ENCODE measurements around the gene PCGF5. TPM values are rescaled to one million over a fixed set of nuclear protein-coding genes. Genes with fewer than 3 reads are reported as not detected.
"Not testable (repeated sequence)": the region's sequence is repeated elsewhere in the genome, so short reads cannot be mapped to it uniquely, and the experiment has no call there.

Gene PCGF5
- total RNA-seq, 1 donor from 2014 or later: 39.8 TPM

DNA sequence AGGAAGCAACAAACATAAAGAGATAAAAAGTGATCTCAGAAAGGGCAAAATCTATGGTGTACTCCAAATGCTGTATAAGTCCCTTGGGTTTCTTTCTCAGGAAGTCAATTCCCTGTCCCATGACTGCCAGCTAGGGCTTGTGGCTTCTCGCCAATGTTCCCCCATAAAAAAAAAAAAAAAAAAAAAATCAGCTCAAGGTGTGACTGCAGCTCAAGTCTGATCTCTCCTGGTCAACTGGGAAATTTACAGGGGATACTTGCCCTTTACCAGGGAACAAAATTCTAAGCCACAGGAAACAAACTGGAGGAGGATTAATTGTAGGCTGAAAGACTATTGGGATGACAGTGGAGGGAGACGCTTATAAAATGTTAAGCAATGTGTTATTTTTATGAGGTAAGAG lies 76.0 kb downstream of the PCGF5 start:
- TF ChIP-seq, protein P1, sequence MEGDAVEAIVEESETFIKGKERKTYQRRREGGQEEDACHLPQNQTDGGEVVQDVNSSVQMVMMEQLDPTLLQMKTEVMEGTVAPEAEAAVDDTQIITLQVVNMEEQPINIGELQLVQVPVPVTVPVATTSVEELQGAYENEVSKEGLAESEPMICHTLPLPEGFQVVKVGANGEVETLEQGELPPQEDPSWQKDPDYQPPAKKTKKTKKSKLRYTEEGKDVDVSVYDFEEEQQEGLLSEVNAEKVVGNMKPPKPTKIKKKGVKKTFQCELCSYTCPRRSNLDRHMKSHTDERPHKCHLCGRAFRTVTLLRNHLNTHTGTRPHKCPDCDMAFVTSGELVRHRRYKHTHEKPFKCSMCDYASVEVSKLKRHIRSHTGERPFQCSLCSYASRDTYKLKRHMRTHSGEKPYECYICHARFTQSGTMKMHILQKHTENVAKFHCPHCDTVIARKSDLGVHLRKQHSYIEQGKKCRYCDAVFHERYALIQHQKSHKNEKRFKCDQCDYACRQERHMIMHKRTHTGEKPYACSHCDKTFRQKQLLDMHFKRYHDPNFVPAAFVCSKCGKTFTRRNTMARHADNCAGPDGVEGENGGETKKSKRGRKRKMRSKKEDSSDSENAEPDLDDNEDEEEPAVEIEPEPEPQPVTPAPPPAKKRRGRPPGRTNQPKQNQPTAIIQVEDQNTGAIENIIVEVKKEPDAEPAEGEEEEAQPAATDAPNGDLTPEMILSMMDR (IDR thresholded peaks at IDR 0.05): no peak
- intact Hi-C loops (cut with DNase I): loop anchor here (5.0 to 10.0 kb wide), 3 partner anchors 86 to 616 kb away; no protein-coding TSS in a partner anchor
- no peak overlapping the region for H3K4me3 ChIP-seq
- no peaks in the 10 kb centered on the region for H3K9me3 ChIP-seq
- no peak overlapping the region for H3K27ac ChIP-seq
- H3K27me3 ChIP-seq: no peaks in the 10 kb centered on the region
- no peaks in the 10 kb centered on the region for H3K36me3 ChIP-seq
- DNase-seq (ENCODE audit: low spot score in 2 of 2): no peak
- H3K4me1 ChIP-seq: peaks cover 5 to 11% of the 10 kb centered on the region in 2 donors

DNA sequence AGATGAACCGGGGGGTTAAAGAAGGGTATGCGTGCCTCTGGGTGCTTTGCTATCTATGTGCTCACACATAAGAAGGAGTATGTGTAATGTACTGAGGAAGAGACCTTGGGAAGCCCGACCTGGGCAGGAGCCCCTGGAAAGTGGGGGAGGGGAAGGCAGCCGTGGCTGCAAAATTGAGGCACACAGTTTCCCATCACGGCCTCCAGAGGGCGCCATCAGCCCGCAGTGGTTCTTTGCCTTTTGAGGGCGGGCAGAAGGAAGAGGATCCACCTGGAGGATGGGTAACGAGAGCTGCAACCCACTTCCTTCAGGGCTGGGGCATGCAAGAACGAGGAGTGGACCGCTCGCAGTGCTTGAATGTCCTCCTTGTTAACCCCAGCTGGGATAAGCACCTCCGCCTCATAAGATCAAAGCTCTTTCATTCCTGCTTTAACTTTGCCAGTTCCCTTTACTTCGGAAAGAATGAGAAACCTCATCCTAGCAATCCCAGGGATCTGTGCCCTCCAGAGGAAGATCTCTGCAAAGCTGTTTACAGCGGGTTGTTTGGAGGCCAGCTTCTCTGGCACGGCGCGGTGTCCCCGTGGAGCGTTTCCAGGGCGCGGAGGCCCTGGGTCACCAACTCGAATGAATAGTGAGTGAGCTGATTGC lies 77.9 kb downstream of the PCGF5 start:
- Histone ChIP-seq H3K9me3 (no peaks in the 10 kb centered on the region), H3K36me3 (no peaks in the 10 kb centered on the region), H3K27me3 (no peaks in the 10 kb centered on the region), H3K4me1 (peaks cover 5 to 11% of the 10 kb centered on the region in 2 donors), H3K27ac (no peak overlapping the region), H3K4me3 (peak overlapping the region; percentile 62 to 68)
- TF ChIP-seq, protein P1 (IDR thresholded peaks at IDR 0.05): peak; percentile 93 to 97 (median 95)
- intact Hi-C loops (cut with DNase I): loop anchor here (1.0 to 10.0 kb wide), 5 partner anchors 72 to 614 kb away; no protein-coding TSS in a partner anchor
- peak in 1 of 2 donors; percentile 82 for DNase-seq (ENCODE audit: low spot score in 2 of 2)

DNA sequence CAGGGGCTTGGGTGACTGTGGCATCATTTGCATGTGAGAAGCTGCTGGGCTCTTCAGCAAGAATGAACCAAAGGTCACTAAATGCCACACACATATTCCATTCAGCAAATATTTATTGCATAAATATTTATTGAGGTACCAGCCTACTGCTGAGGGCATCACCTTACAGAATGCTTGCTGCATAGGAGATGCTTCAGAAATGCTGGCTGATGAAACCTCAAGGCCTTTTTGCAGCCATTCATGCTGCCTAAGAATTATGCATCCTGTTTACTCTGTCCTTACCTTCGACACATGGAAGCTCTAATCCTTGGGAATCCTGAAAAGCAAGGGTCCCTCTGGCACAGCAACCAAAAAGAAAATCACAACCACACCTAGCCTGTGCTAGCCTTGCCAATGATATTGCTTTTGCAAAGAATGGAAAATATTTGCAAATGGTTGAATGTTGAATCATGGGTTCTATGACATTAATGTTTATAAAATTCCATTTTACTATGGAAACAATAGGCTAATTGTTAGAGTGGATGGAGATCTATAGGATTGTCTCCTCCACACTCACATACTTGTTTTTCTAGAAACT lies 79.6 kb downstream of the PCGF5 start:
- Histone ChIP-seq H3K9me3 (no peaks in the 10 kb centered on the region), H3K4me3 (no peak overlapping the region), H3K4me1 (peaks cover 5 to 11% of the 10 kb centered on the region in 2 donors), H3K36me3 (no peaks in the 10 kb centered on the region), H3K27me3 (no peaks in the 10 kb centered on the region), H3K27ac (no peak overlapping the region)
- DNase-seq (ENCODE audit: low spot score in 2 of 2): no peak
- intact Hi-C loops (cut with DNase I): loop anchor here (2.0 to 10.0 kb wide), 4 partner anchors 82 to 612 kb away; no protein-coding TSS in a partner anchor
- TF ChIP-seq, protein P1 (IDR thresholded peaks at IDR 0.05): no peak

DNA sequence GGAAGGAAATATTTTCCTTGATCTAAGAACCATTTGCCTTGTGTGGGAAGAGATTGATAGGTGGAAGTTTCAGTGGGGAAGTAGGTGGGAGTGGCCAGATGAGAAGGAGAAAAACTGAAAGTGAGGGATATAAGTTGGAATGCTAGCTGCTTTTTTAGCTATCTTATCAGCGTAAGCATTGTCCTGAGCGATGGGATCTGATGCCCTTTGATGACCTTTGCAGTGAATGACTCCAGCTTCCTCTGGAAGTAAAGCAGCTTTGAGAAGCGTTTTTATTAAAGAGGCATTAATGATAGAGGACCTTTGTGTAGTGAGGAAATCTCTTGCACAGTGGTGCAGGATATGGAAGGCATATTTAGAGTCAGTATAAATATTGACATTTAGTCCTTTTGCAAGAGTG lies 82.5 kb downstream of the PCGF5 start:
- H3K4me1 ChIP-seq; H3K9me3 ChIP-seq; H3K27me3 ChIP-seq; intact Hi-C loops (cut with DNase I); H3K4me3 ChIP-seq; H3K27ac ChIP-seq; DNase-seq (ENCODE audit: low spot score in 2 of 2); H3K36me3 ChIP-seq: not testable (repeated sequence)

DNA sequence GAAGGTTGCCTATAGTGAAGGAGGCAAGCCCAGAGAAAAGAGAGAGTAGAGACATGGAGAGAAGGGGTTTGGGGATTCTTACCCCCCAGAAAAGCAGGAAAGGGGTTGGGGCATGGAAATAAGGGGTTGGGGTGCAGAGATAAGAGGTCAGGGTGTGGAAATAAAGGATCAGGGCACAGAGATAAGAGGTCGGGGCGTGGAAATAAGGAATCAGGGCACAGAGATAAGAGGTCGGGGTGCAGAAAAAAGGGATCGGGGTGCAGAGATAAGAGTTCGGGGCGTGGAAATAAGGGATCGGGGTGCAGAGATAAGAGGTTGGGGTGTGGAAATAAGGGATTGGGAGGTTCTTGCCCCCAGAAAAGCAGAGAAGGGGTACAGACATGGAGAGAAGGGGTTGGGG lies 85.5 kb downstream of the PCGF5 start:
- H3K4me3 ChIP-seq; intact Hi-C loops (cut with DNase I); H3K27me3 ChIP-seq; DNase-seq (ENCODE audit: low spot score in 2 of 2); H3K4me1 ChIP-seq; H3K27ac ChIP-seq; H3K9me3 ChIP-seq; H3K36me3 ChIP-seq: not testable (repeated sequence)

DNA sequence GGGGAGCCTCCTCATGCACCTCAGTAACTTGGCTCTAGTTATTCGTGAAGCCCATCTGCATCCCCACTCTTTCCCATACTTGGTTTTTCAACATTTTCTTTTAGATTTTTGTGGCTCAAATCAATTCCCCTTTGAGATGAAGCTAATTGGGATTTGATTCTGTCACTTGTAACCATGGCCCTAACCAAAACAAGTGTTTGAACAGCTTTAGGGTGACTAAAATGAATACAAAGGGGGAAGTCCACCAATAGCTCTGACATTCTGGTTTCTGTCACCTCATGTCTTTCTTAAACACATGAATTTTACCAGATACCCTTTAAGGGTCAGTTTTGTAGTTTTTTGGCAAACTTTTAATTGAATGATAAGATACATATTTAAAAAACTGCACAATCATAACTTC lies 87.0 kb downstream of the PCGF5 start:
- no peak for DNase-seq (ENCODE audit: low spot score in 2 of 2)
- Histone ChIP-seq H3K27ac (no peak overlapping the region), H3K4me3 (no peak overlapping the region), H3K27me3 (no peaks in the 10 kb centered on the region), H3K9me3 (no peaks in the 10 kb centered on the region), H3K36me3 (no peaks in the 10 kb centered on the region), H3K4me1 (no peaks in the 10 kb centered on the region)
- TF ChIP-seq, protein P1 (IDR thresholded peaks at IDR 0.05): no peak
- intact Hi-C loops (cut with DNase I): no loop called here
